Dedifferentiated amniotic fluid mesenchymal stem cell (primary cell): Measurements from ENCODE around the gene CMTR1.
"Not testable (repeated sequence)": the region's sequence is repeated elsewhere in the genome, so short reads cannot be mapped to it uniquely, and the experiment has no call there.

ENCODE experiments used
- DNase-seq: peaks from one replicate; pipeline ENCODE4 v3.0.0-alpha.2; 2016; ENCODE audit errors: extremely low spot score

Gene CMTR1

DNA sequence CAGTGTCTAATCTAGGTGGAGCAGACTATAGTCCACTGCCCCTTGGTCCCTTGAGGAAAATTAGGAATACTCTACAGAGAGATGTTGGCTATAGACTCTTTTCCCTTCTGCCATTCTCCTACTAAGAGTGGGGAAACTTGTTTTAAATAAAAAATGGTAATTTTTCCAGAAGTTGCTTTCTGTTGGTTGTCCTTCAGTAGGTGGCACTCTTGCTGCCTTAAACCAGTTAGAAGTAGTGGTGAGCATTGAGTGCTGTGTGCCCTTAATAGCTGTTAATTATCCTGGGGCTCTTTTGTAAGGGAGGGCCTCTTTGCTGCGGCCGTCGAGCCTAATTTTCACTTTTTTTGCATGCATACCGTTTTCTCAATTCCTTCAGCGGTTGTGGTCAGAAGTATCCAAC, 2.8 kb downstream of the CMTR1 start:
- no peak for DNase-seq

DNA sequence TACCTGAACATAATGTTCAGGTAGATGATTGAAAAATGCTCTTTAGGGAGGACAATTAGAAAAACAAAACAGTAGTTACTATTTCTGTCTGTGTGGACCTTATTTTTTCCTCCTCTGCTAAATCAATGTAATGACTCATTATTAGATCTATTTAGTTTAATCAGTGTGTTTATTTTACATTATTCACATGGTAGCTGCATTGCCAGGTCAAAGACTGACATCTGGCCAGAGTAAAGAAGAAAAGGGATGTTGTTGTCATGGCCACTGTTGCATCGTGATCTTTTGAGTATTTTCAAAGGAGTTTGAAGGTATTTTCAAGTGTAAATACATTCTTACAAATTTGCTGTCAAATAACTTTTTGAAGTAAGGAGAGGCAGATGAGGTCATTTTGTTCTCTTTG, 5.9 kb downstream of the CMTR1 start:
- DNase-seq: no peak

DNA sequence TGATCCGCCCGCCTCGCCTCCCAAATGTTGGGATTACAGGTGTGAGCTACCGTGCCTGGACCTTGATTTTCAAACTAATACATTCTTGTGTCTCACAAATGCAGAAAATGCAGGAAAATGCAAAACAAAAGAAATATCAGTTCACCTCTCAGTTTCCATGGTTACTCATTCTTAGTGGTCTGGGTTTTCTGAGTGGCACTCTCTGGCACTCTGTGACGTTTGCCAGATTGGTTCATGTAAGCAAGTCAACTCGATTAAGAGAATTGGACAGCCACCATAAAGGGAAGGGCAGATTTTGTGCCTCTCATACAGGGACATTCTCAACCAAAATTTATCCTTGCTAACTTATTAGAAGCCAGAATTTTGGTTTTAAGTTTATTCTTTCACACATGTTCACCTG, 8.6 kb downstream of the CMTR1 start:
- DNase-seq: no peak

DNA sequence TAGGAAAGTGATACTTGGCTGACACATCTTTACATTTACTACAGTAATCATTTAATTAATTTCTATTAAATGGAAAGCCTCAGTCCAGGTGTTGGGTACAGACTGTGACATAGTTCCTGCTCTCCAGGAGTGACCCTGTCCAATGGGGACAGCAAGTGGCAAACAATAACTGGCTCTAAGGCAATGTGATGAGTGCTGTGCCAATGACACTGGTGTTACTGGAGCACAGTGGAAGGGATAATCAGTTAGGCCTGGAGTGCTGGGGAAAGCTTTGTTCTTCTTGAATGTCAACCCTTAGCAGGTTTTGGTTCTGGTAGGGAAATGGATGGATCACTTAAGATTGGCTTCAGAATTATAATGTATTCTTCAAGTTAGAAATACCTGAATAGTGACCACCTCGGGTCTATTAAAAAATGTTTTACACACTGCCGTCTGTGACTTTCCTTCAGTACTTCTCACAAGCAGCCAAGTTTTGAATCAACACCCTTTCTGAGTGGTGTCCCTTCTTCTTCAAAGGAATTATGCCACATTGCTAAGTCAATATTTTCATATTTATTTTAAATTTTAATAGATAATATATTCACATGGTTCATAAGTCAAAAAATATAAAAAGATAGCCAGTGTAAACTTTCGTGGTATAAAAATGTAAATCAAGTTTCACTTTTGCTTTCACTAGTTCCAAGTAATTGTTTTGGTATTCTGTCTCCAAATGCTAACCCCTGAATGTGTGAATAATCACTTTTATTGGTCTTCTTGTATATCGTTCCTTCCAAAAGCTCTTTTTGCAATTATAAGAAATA, 9.6 kb downstream of the CMTR1 start:
- DNase-seq: no peak

DNA sequence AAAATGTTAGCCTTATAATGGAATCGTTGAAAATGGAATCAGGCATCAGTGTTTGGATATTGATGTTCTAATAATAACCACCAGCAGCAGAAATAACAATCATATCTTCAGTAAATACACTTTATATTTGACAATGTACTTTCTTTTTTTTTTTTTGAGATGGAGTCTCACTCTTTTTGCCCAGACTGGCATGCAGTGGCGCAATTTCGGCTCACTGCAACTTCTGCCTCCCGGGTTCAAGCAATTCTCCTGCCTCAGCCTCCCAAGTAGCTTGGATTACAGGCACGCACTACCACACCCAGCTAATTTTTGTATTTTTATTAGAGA, 10.2 kb downstream of the CMTR1 start:
- DNase-seq: not testable (repeated sequence)

DNA sequence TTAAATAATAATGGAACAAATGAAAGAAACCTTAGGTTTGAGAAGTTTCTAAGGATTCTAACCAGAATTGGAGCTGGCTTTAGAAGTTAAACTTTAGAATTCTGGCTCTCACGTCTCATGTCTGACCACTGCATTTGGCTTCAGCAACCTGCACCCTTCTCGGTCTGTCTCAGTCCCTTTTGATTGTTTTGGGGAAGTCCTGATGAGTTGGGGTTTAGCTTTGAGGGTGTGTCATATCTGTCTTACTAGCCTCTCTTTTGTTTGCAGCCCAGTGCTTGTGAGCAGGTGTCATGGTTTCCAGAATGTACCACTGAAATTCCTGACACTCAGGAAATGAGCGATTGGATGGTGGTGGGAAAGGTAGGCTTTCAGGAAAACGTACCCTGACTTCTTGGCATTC, 17.0 kb downstream of the CMTR1 start:
- DNase-seq: no peak

DNA sequence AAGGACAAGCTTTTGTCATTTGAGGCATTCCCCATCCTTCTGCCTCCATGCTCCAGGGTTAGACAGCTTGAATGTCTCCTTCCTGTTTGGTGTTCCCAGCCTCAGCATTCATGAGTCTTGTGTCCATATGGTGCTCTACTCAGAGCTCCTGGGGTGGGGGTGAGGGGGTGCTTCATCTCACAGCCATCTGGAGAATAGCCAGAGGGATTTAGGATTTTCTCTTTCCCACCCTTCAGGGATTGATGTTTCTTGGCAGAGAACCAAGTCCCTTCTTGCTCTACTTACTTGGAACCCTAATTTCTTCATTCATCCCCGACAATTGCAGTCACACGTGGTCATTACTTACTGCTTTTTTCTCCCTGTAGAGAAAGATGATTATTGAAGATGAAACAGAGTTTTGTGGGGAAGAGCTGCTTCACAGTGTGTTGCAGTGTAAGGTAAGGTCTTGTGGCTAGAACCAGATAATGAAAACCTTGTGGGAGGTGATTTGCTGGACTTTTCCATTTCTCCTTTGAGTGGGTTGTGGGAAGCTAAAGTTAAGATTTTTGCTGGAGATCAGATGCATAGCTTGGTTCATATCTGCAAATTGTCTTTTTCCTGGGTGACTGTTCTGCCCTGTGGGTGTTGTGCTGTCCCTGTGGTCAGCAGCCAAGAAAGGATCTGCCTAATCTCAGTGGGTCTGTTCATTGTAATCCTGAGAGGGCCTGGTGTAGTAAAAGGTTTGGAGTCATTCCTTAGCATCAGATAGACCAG, 18.6 kb downstream of the CMTR1 start:
- DNase-seq: no peak

DNA sequence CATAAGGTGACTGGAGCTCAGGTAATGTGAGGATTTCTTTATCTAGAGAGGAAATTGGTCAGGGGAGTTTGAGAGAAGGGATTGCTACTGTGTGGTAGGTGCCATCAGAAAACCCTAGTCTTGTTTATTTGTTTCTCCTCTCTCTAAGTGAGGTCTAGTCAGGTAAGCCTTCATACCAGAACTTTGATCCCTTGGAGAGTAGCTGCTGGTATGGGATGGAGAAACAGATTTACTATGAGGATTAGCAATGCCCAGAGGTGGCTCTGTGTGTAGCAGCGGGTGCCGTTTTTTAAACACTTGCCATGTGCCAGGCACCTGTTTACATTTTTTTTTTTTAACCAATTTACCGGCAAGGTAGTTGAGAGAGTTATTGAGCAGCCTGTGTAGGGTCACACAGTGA, 19.5 kb downstream of the CMTR1 start:
- no peak for DNase-seq

DNA sequence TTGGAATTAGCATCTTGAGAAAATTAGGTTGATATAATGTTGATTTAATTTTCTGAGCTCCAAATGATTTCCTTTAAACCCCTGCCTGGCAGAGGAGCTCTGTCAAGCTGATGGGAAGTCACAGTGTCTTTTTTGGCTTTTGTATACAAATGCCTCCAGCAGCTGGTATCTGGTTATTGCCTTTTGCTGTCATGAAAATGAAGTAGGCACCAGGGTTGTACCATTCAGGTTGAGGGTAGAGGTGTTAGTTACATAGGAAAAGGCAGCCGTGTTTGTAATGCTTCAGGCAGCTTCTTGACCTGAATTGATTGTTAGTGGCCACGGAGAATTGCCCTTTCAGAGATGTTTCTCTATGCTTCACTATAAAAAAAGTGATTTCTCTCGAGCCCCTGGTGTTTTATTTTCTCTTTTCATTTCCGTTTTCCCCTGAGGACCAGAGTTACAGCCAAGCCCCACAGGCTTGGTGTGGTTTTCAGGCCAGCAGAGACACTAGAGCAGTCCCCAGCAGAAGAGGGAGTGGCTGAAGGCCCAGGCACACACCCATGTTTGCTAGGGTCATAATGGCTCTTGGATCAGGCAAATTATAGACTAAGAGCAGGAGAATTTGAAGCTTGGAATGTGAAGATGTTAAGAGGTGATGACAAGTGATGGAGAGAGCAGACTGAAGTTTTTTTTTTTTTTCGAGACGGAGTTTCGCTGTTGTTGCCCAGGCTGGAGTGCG, 21.6 kb downstream of the CMTR1 start:
- peak; percentile 23 for DNase-seq

DNA sequence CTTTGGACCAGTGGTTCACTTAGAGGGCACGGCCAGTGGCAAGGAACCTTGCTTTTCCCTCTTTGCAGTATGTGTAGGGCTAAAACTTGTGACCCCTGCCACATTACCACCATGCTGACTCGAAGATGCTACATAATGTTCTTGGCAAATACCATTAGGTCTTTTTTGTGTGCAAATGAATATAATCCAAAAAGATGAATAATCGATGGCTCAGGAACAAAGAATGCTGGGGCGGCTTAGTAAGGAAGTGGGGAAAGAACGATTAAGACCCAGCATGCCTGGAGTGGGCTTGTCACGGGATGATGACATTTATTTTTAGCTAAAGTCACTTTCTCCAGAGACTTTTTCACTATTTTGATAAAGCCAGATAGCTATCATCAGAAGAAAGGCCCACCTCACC, 23.1 kb downstream of the CMTR1 start:
- peak; percentile 27 for DNase-seq

DNA sequence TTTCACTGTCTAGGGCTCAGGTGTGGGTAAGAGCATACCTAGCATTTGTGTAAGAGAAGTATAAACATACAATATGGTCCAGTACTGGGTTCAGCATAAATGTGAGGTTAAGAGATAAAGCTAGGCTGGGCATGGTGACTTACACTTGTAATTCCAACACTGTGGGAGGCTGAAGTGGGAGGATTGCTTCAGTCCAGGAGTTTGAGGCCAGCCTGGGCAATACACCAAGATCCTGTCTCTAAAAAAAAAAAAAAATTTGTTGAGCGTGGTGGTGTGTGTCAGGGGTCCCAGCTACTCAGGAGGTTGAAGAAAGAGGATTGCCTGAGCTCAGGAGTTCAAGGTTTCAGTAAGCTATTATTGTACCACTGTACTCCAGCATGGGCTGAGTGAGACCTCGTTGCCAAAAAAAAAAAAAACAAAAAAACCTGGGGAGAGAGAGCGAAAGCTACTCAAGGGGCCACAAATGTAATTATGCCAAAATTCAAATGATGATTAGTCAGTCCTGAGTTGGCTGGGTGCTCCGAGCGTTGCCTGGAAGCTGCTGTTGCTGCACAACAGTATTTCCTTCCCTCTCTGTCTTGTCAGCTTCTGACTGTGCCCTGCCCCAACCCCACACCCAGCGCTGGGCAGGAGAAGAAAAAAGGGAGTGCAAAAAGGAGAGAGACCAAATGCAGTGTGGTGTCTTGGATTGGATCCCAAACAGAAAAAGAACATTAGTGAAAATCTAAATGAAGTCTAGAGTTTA, 24.0 kb downstream of the CMTR1 start:
- peak; percentile 33 for DNase-seq

DNA sequence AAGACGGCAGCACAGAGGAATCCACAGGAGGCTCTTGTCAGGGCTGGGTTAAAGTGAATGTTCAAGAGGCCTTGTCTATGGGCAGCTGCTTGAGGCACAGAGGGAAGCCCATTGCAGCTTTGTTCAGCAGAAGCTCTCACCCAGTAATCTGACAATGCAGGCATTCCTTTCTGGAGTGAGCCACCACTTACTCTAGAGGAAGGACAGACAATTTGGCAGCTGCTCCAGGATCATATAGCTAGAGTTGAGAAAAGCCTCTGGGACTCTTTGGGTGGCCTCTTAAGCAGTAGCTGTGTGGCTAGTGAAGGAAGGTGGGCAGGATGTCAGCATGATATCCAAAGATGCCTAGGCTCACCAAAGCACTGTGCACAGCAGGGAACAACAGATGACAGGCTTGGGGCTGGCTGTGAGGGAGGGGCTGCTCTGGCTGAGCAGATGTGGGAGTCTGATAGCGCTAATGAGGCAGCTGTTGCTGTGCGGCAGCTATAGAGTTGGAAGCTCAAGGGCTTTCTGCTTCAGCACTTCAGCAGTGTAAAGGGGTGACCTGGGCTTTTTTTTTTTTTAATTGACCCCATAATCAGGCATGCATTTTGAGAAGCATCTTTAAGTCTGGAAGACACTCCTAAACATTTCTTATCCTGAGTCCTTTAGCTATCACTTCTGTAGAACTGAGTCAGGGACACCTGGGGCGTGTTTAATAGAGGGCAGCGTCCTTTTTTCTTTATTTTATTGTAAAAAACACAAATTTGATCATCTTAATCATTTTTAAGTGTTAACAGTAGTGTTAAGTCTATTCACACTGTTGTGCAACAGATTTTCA, 27.2 kb downstream of the CMTR1 start:
- DNase-seq: no peak

DNA sequence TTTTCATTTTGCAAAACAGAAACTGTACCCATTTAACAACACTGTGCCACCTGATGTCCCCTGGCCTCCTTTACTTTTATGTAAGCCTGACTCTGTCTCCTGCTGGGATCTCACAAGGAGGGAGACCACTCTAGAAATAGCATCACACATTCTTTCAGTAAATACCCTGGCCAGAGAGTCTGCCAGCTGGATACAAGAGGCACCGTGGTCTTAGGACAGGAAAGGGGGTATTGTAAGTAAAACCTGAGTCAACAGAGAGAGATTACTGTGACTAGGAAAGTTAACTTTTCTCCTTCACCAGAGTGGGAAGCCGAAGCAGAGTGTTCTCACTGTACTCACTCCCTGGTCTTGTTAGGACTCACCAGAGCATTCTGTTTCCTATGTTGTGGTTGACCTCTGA, 27.8 kb downstream of the CMTR1 start:
- no peak for DNase-seq

DNA sequence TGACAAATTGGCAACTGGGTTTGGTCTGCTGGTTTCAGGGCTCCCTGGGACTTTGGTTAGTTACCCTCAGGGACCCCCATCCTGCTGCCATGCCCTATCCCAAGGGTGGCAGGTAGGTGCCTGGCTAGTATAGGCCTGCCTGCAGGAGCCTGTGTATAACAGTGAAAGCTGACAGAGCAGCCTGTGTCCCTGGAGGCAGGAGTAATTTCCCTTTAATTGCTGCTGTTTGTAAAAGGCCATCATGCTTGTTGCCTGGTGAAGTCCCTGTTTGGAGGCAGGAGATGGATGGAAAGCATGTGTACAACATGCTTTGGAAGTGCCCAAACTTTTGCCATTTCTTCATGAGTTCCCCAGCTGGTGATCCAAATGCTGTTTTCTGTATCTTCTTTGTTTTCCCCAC, 30.1 kb downstream of the CMTR1 start:
- no peak for DNase-seq

DNA sequence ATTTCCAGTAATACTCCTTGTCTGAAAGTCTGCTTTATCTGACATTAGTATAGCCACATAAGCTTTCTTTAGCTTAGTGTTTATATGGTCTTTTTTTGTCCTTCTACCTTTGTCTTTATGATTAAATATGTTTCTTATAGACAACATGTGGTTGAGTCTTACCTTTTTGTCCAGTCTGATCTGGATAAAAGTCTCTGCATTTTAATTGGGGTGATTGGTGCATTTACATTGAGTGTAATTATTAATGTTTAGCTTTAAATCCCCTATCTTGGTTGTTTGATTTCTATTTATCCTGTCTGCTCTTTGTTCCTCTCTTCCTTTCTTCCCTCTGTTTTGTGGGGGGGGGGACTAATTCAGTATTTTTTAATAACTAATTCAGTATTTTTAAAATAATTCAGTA, 34.7 kb downstream of the CMTR1 start:
- DNase-seq: no peak

DNA sequence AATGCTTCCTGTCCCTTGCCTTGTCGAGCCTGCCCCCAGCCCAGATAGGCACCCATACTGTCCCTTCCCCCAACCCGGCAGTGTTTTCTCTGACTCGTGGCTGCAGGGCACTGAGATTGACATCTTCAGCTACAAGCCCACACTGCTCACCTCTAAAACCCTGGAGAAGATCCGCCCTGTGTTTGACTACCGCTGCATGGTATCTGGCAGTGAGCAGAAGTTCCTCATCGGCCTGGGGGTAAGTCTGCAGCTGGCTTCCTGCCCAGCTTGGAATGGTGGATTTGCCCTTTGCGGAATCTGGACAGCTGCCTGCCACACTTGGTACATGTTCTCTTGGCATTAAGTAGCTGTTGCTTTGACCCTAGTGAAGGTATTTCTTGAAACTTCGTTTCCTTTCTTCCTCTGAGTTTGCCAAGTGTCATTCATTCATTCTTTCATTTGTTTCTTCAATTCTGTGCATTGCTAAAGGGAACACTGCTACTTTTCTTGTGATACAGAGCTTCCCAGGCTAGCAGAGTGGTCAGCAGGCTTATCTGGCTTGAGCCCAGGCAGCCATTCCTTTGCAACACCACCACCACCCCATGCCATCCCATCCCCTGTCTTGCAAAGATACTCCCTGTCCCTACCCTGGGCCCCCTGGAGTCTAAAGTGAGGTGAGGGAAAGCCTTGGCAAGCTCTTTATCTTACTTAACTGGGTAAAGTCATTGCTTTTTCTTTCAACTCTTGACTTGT, 40.5 kb downstream of the CMTR1 start:
- DNase-seq: peak; percentile 27

DNA sequence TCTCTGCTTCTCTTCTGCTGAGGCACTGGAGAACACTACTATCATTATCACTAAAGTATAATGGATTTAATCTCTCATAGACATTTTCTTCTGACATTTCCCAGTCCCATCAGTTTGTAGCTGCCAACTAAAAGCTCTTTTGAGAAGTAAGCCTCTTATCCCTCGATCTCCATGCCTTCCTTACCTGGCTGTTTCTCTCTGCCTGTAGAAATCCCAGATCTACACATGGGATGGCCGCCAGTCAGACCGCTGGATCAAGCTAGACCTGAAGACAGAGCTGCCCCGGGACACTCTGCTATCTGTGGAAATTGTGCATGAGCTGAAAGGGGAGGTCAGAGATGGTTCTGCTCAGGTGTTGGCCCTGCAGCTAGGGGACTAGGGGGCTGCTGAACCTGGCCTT, 41.3 kb downstream of the CMTR1 start:
- DNase-seq: no peak

DNA sequence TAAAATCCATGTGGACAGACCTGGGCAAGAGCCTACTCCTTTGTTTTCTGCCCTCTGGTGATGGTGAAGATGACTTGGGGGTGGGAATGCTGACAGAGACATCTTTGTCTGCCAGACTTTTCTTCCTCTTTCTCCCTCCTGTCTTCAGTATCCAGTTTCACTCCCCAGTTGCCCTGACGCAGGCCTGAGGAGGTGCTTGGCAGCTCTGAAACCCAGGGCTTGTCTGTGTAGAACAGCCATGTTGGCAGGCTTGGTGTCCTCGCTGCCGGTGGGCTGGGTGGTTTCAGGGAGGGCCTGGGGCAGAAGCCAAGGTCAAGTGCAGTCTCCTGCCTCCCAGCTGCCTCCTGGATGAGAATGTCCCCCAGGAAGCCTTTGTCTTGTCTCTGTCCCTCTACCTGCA, 44.2 kb downstream of the CMTR1 start:
- no peak for DNase-seq

DNA sequence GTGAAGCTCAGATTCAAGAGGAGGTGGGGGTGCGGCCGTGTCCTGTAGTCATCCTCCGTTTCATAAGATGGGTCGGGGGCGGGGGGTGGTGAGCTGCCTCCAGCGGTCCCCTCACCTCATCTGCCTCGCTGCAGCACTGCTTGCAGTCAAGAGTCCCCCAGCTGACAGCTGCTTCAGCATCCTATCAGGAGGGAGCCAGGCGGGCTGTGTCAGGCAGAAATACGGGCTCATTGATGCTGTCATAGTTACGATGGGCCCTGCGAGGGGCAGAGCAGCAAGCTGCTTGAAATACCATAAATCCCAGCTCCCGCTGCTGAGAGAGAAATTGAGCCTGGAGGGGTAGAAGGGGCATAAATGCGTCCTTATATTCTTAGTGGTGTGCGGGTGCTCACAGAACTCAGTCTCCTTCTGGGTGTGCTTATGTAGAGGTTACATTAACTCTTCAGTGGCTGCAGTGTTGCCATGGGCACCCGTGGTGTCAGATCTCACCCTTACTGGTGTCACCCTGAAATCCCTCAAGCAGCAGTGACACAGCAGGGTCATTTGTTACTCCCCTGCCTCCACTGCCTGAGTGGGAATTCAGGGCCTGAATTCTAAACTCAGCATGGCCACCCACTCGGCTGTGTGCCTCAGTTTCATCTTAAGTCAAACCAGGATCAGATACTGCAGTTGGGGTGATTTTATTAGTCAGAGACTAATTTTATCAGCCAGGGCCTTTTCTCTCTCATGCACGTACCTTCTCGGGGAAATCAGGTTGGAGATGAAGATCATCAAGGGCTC, 44.8 kb downstream of the CMTR1 start:
- no peak for DNase-seq

DNA sequence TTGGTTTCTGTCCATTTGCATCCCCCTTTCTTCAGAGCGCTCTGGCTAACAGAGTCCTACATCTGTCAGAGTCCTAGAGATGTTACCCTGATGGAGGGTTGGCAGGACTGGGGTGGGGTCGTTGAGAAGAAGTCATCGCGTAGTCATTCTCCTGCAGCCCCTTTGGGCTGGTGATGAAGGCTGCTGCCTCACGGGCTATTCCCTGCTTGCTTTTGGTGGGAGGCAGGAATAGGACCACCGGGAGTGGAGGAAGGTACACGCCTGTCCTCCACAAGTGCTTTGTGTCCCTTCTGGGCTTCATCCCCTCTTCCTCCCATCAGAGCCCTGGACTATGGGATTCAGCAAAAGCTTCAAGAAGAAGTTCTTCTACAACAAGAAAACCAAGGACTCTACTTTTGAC, 45.8 kb downstream of the CMTR1 start:
- DNase-seq: no peak
